ENCODE measurements around the gene GREB1. TPM values are rescaled to one million over a fixed set of nuclear protein-coding genes. Genes with fewer than 3 reads are reported as not detected.

Gene GREB1
- total RNA-seq, 1 donor from 2014 or later: 50.5 TPM

- Mint-ChIP-seq H3K9me3 (peaks cover 11% of the 10 kb centered on the region), H3K27ac (no peak overlapping the region), H3K36me3 (peaks cover 9% of the 10 kb centered on the region), H3K27me3 (no peaks in the 10 kb centered on the region), H3K4me1 (ENCODE audit: unreplicated experiment) (no peaks in the 10 kb centered on the region), H3K4me3 (no peak overlapping the region)
- no peak for DNase-seq (ENCODE audit: extremely low spot score, unreplicated experiment)
- TF ChIP-seq CTCF (conservative IDR thresholded peaks at IDR 0.05): no peak
These were observed 5.6 kb upstream of the GREB1 start for GRCh38 chr2:11528228-11528627.

- DNase-seq (ENCODE audit: extremely low spot score, unreplicated experiment): no peak
- Mint-ChIP-seq H3K27ac (no peak overlapping the region), H3K9me3 (peaks cover 7% of the 10 kb centered on the region), H3K36me3 (peaks cover 9% of the 10 kb centered on the region), H3K4me1 (ENCODE audit: unreplicated experiment) (no peaks in the 10 kb centered on the region), H3K4me3 (no peak overlapping the region), H3K27me3 (no peaks in the 10 kb centered on the region)
- TF ChIP-seq CTCF (conservative IDR thresholded peaks at IDR 0.05): no peak
These were observed 2.9 kb upstream of the GREB1 start for GRCh38 chr2:11530864-11531465.

- H3K4me3 Mint-ChIP-seq: no peak overlapping the region
- H3K4me1 Mint-ChIP-seq (ENCODE audit: unreplicated experiment): no peaks in the 10 kb centered on the region
- no peak for TF ChIP-seq CTCF (conservative IDR thresholded peaks at IDR 0.05)
These were observed 1.3 kb upstream of the GREB1 start for GRCh38 chr2:11532416-11533055.

GRCh38 chr2:11534071-11534745 lies 363 bp downstream of the GREB1 start:
- no peaks in the 10 kb centered on the region for H3K27me3 Mint-ChIP-seq
- no peak overlapping the region for H3K27ac Mint-ChIP-seq
- H3K36me3 Mint-ChIP-seq: no peaks in the 10 kb centered on the region

More at GRCh38 chr2:11532416-11533055, 1.3 kb upstream of the GREB1 start:
- DNase-seq (ENCODE audit: extremely low spot score, unreplicated experiment): no peak
- H3K27ac Mint-ChIP-seq: no peak overlapping the region
- no peaks in the 10 kb centered on the region for H3K27me3 Mint-ChIP-seq
- peaks cover 4% of the 10 kb centered on the region for H3K36me3 Mint-ChIP-seq
- no peaks in the 10 kb centered on the region for H3K9me3 Mint-ChIP-seq

More at GRCh38 chr2:11534071-11534745, 363 bp downstream of the GREB1 start:
- no peak for DNase-seq (ENCODE audit: extremely low spot score, unreplicated experiment)
- Mint-ChIP-seq H3K4me3 (no peak overlapping the region), H3K4me1 (ENCODE audit: unreplicated experiment) (peaks cover 3% of the 10 kb centered on the region), H3K9me3 (no peaks in the 10 kb centered on the region)
- no peak for TF ChIP-seq CTCF (conservative IDR thresholded peaks at IDR 0.05)
